Neuronal stem cell (in vitro differentiated cells): ENCODE results near the gene CHAC2.

ENCODE experiments used
- DNase-seq: peaks from one replicate; pipeline ENCODE4 v3.0.0-alpha.2; 2013; ENCODE audit warnings: low spot score
- H2AFZ ChIP-seq: one replicate; pipeline ENCODE4 v1.6.1; 2013; ENCODE audit warnings: mild to moderate bottlenecking, low read length, inconsistent platforms
- H2AK5ac ChIP-seq: 2 replicates; pipeline ENCODE4 v1.6.1; 2013; ENCODE audit warnings: low read depth, mild to moderate bottlenecking, inconsistent platforms, low read length, moderate library complexity, mixed read lengths
- H2BK120ac ChIP-seq: 2 replicates; pipeline ENCODE4 v1.6.1; 2013; ENCODE audit warnings: low read depth, mild to moderate bottlenecking, inconsistent platforms, low read length, moderate library complexity, mixed read lengths
- H2BK12ac ChIP-seq: one replicate; pipeline ENCODE4 v1.6.1; 2013; ENCODE audit warnings: low read length, inconsistent platforms
- H2BK15ac ChIP-seq: 2 replicates; pipeline ENCODE4 v1.6.1; 2013; ENCODE audit warnings: mild to moderate bottlenecking, low read length, inconsistent platforms, mixed read lengths
- H2BK5ac ChIP-seq: one replicate; pipeline ENCODE4 v1.6.1; 2013; ENCODE audit warnings: inconsistent platforms, mild to moderate bottlenecking, low read length, moderate library complexity
- H3K14ac ChIP-seq: one replicate; pipeline ENCODE4 v1.6.1; 2013; ENCODE audit warnings: low read length, inconsistent platforms
- H3K18ac ChIP-seq: 2 replicates; pipeline ENCODE4 v1.6.1; 2013; ENCODE audit warnings: low read length, inconsistent platforms
- H3K23ac ChIP-seq: 2 replicates; pipeline ENCODE4 v1.6.1; 2013; ENCODE audit warnings: low read depth, mild to moderate bottlenecking, mixed read lengths, low read length, inconsistent platforms; ENCODE audit not compliant: poor library complexity
- H3K27ac ChIP-seq: replicated peaks from 3 replicates; pipeline ENCODE4 v1.5.1; 2013; ENCODE audit warnings: low read length, inconsistent platforms
- H3K27me3 ChIP-seq, 3 experiments: 2 replicates each; pipeline ENCODE4 v1.6.1; 2013; ENCODE audit warnings: low read length in 3 of 3, mild to moderate bottlenecking in 2 of 3, inconsistent platforms in 1 of 3, low read depth in 1 of 3, mixed read lengths in 1 of 3, moderate library complexity in 1 of 3; ENCODE audit not compliant: control insufficient read depth in 3 of 3, insufficient read depth in 3 of 3
- H3K36me3 ChIP-seq, 2 donors: replicated peaks in 1 of 2; 2 replicates each; pipeline ENCODE4 v1.6.1; 2013; ENCODE audit warnings: low read length in 2 of 2; ENCODE audit not compliant: control insufficient read depth in 2 of 2, insufficient read depth in 2 of 2
- H3K4ac ChIP-seq: 2 replicates; pipeline ENCODE4 v1.6.1; 2013; ENCODE audit warnings: inconsistent platforms, mild to moderate bottlenecking, low read length, moderate library complexity
- H3K4me1 ChIP-seq, 2 donors: 1 replicate in 1 of 2; 2 replicates in 1 of 2; pipeline ENCODE4 v1.6.1; 2013; ENCODE audit warnings: low read length in 2 of 2, low read depth in 1 of 2; ENCODE audit not compliant: control insufficient read depth in 2 of 2, insufficient read depth in 1 of 2
- H3K4me2 ChIP-seq: one replicate; pipeline ENCODE4 v1.6.1; 2013; ENCODE audit warnings: mild to moderate bottlenecking, low read length, inconsistent platforms; ENCODE audit not compliant: insufficient read depth, poor library complexity, severe bottlenecking
- H3K4me3 ChIP-seq, 2 donors: 2 replicates each; pipeline ENCODE4 v1.5.1; 2013; ENCODE audit warnings: low read length in 2 of 2, mild to moderate bottlenecking in 2 of 2, inconsistent platforms in 1 of 2, moderate library complexity in 1 of 2
- H3K79me1 ChIP-seq: one replicate; pipeline ENCODE4 v1.6.1; 2013; ENCODE audit warnings: low read depth, mild to moderate bottlenecking, inconsistent platforms, low read length, moderate library complexity
- H3K9ac ChIP-seq: one replicate; pipeline ENCODE4 v1.6.1; 2013; ENCODE audit warnings: mild to moderate bottlenecking, low read depth, low read length, inconsistent platforms; ENCODE audit not compliant: poor library complexity
- H3K9me3 ChIP-seq, 2 donors: replicated peaks in 1 of 2; 2 replicates each; pipeline versions ENCODE3 to v1.6.1; 2013; ENCODE audit warnings: low read length in 2 of 2, mild to moderate bottlenecking in 2 of 2, inconsistent platforms in 1 of 2, low read depth in 1 of 2, mixed read lengths in 1 of 2, moderate library complexity in 1 of 2; ENCODE audit not compliant: control insufficient read depth in 2 of 2, insufficient read depth in 1 of 2
- H4K8ac ChIP-seq: one replicate; pipeline ENCODE4 v1.6.1; 2013; ENCODE audit warnings: low read depth, mild to moderate bottlenecking, inconsistent platforms, low read length, moderate library complexity
- H4K91ac ChIP-seq: one replicate; pipeline ENCODE4 v1.6.1; 2013; ENCODE audit warnings: low read length, low read depth, mild to moderate bottlenecking, inconsistent platforms; ENCODE audit not compliant: poor library complexity
- WGBS, 2 donors: extraction: QIAGEN DNeasy Blood & Tissue Kit; methylation state at CpG; one replicate each; pipeline ENCODE4 v1.1.7; 2013; ENCODE audit warnings: missing lambda C conversion rate in 2 of 2, mixed read lengths in 1 of 2; ENCODE audit not compliant: insufficient read length in 2 of 2, insufficient replicate concordance in 1 of 2; ENCODE audit errors: extremely low coverage in 2 of 2; 5-methylcytosine and 5-hydroxymethylcytosine counted together

The CHAC2 gene

GRCh38 chr2:53782676-53783075 lies 15.1 kb downstream of the CHAC2 start:
- H3K27ac ChIP-seq = no peak overlapping the region
- no peak overlapping the region for H2AFZ ChIP-seq
- no peak overlapping the region for H2BK15ac ChIP-seq
- no peak overlapping the region for H2BK5ac ChIP-seq
- H3K36me3 ChIP-seq = peaks cover 0 to 50% of the 10 kb centered on the region in 2 donors
- H2AK5ac ChIP-seq = no peak overlapping the region
- peaks cover 6% of the 10 kb centered on the region for H3K79me1 ChIP-seq
- no peak overlapping the region for H3K9ac ChIP-seq
- no peak overlapping the region for H3K4me3 ChIP-seq
- H4K8ac ChIP-seq = no peak overlapping the region
- no peak overlapping the region for H2BK12ac ChIP-seq
- no peak for DNase-seq
- no peak overlapping the region for H4K91ac ChIP-seq
- no CpG with 5 or more reads among the region's 8 CpGs for WGBS, 2 donors
- peaks cover 4 to 10% of the 10 kb centered on the region in 2 donors for H3K4me1 ChIP-seq
- no peaks in the 10 kb centered on the region for H3K27me3 ChIP-seq
- no peak overlapping the region for H3K14ac ChIP-seq
- H3K23ac ChIP-seq = no peak overlapping the region
- H3K4ac ChIP-seq = no peak overlapping the region
- no peak overlapping the region for H3K4me2 ChIP-seq
- H3K9me3 ChIP-seq = peaks cover 0 to 3% of the 10 kb centered on the region in 2 donors
- H3K18ac ChIP-seq = no peak overlapping the region
- no peak overlapping the region for H2BK120ac ChIP-seq

DNA sequence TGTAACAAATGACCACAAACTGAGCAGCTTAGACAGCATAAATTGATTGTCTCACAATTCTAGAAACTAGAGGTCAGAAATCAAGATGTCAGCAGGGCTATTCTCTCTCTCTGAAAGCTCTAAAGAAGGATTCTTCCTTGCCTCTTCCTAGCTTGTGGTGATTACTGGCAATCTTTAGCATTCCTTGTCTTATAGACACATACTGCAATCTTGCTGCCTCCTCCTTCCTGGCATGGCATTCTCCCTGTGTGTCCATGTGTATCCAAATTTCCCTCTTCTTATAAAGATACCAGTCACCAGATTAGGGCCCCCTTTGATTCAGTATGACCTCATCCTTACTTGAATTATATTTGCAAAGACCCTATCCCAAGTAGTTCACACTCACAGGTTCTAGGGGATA lies 16.8 kb downstream of the CHAC2 start:
- Histone ChIP-seq H2BK12ac (no peak overlapping the region), H3K9ac (no peak overlapping the region), H2AK5ac (no peak overlapping the region), H3K4me1 (peaks cover 9 to 14% of the 10 kb centered on the region in 2 donors), H4K91ac (no peak overlapping the region), H2BK15ac (no peak overlapping the region), H3K9me3 (no peaks in the 10 kb centered on the region), H3K18ac (no peak overlapping the region), H3K4ac (no peak overlapping the region), H3K79me1 (peaks cover 7% of the 10 kb centered on the region), H2BK120ac (no peak overlapping the region), H3K27ac (no peak overlapping the region), H3K36me3 (peaks cover 0 to 39% of the 10 kb centered on the region in 2 donors), H3K14ac (no peak overlapping the region), H3K4me3 (peak overlapping the region in 1 of 2 donors; percentile 10), H2AFZ (no peak overlapping the region), H3K23ac (no peak overlapping the region), H4K8ac (no peak overlapping the region), H3K27me3 (no peaks in the 10 kb centered on the region), H2BK5ac (no peak overlapping the region), H3K4me2 (no peak overlapping the region)
- DNase-seq = no peak

DNA sequence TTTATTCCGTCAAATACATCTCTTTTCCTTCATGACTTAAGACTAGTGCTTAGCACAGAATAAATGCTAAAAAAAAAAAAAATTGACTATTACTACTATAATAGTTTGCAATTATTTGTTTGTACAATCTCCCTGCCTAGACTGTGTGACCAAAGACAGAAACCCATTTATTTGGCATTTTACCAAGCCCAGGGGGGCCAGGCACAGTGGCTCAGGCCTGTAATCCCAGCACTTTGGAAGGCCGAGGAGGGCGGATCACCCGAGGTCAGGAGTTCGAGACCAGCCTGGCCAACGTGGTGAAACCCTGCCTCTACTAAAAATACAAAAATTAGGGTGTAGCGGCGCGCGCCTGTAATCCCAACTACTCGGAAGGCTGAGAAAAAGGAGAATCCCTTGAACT lies 17.8 kb downstream of the CHAC2 start:
- H2BK15ac ChIP-seq = no peak overlapping the region
- no peak for DNase-seq
- no peak overlapping the region for H2AFZ ChIP-seq
- no CpG with 5 or more reads among the region's 11 CpGs for WGBS, 2 donors
- H3K18ac ChIP-seq = no peak overlapping the region
- no peak overlapping the region for H2BK12ac ChIP-seq
- peaks cover 0 to 30% of the 10 kb centered on the region in 2 donors for H3K36me3 ChIP-seq
- H3K4me2 ChIP-seq = no peak overlapping the region
- H2AK5ac ChIP-seq = no peak overlapping the region
- no peak overlapping the region for H2BK120ac ChIP-seq
- peak overlapping the region in 1 of 2 donors; percentile 59 for H3K4me3 ChIP-seq
- H3K27me3 ChIP-seq = no peaks in the 10 kb centered on the region
- H3K14ac ChIP-seq = no peak overlapping the region
- no peak overlapping the region for H3K23ac ChIP-seq
- H3K4ac ChIP-seq = no peak overlapping the region
- no peak overlapping the region for H4K91ac ChIP-seq
- no peak overlapping the region for H2BK5ac ChIP-seq
- peaks cover 9 to 14% of the 10 kb centered on the region in 2 donors for H3K4me1 ChIP-seq
- H3K79me1 ChIP-seq = peaks cover 7% of the 10 kb centered on the region
- no peak overlapping the region for H3K27ac ChIP-seq
- H3K9ac ChIP-seq = no peak overlapping the region
- no peak overlapping the region for H4K8ac ChIP-seq
- no peaks in the 10 kb centered on the region for H3K9me3 ChIP-seq

- Histone ChIP-seq H3K4me3 (peak overlapping the region; percentile 59 to 94), H3K23ac (peak overlapping the region; percentile 92), H3K27ac (peak overlapping the region; percentile 91), H3K36me3 (peaks cover 0 to 20% of the 10 kb centered on the region in 2 donors), H3K4me2 (peak overlapping the region; percentile 58), H3K27me3 (no peaks in the 10 kb centered on the region), H2BK12ac (no peak overlapping the region), H3K9me3 (no peaks in the 10 kb centered on the region), H3K79me1 (peaks cover 7% of the 10 kb centered on the region), H2AFZ (peak overlapping the region; percentile 96), H3K9ac (peak overlapping the region; percentile 90), H2BK15ac (no peak overlapping the region), H4K8ac (no peak overlapping the region), H3K4me1 (peaks cover 9 to 14% of the 10 kb centered on the region in 2 donors), H2BK120ac (no peak overlapping the region), H2BK5ac (peak overlapping the region; percentile 33), H3K4ac (no peak overlapping the region), H3K18ac (peak overlapping the region; percentile 84), H2AK5ac (no peak overlapping the region), H4K91ac (no peak overlapping the region), H3K14ac (peak overlapping the region; percentile 77)
- DNase-seq = no peak
- no CpG with 5 or more reads among the region's 18 CpGs for WGBS, 2 donors
These were observed 18.7 kb downstream of the CHAC2 start for GRCh38 chr2:53786352-53786704.
